Stimulated activated CD8-positive, alpha-beta memory T cell treated with anti-CD3 and anti-CD28 coated beads, Interleukin-12 subunit alpha, Interleukin-12 subunit beta, amount 100 ng/mL, for 1 hour (primary cell): ENCODE data around the gene MORC1.

ENCODE experiments used
- DNase-seq: peaks from one replicate; pipeline ENCODE4 v3.0.0-alpha.2; 2020; ENCODE audit warnings: low read depth

Gene MORC1

DNA sequence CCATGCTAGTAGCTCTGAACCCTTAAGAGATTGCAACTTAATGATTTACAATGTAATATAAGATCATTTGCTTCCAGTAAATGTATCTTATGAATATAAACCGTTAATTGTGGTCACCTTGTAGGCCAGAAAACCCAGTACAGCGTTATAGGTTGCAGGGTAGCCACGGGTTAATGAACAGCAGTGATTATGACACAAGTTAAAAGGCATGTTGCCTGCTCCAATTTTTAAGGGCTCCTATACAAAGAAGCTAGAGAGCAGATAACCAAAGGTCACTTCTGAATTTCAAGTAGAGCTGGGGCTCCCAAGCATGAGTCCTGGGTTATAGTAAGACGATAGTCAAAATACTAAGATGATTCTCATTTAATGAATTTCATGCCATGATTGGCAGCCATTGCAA lies 177.8 kb downstream of the MORC1 start:
- no peak for DNase-seq

DNA sequence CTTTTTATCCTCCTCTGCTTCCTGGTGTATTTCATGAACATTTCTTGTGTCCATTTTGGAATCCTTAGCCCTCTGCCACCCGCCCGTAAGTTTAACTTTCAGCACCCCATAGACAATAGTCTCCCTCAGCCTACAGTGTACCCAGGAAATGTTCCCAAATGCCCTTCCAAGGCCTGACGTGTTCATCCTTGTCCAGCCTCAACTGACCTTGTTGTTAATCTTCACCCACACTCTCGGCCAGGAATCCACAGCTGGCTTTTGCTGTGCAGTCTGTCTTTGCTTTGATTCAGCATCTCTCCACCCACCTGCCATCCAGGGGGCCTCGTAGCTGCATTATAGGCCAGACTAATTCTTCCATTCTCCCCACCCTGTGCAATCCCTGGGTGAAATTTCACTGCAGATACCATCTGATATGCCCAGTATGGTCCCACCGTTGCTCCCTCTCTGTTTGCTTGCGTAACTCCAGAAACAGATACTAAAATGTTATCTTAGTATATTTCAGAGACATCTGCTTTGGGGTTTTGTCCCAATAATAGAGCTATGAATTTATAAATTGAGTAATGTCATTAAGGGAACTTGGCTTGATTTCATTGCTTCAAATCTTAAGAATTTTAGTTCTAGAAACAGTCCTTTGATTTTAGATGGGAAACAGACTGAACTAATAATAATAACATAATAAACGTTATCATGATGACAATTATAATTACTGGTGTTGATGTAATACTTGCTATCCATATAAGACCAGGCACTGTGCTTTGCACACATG lies 180.8 kb downstream of the MORC1 start:
- DNase-seq: no peak

DNA sequence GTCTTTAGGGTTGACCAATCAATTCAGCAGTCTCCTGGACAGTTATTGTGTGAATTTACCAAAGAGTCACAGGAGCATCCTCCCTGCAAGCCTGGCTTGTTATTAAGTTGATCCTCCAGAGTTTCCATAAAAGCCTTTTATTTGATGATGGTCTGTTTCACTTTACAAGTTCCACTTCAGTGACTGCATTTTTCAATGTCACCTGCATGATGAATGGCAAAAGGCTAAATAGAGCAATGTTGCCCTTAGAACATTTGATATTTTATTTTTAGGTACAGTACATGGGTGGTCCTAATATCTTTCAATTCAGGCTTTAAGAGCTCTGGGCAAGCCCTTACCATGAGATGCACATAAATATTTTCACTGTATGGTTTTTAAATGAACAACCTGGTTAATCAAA lies 186.9 kb downstream of the MORC1 start:
- DNase-seq: no peak

DNA sequence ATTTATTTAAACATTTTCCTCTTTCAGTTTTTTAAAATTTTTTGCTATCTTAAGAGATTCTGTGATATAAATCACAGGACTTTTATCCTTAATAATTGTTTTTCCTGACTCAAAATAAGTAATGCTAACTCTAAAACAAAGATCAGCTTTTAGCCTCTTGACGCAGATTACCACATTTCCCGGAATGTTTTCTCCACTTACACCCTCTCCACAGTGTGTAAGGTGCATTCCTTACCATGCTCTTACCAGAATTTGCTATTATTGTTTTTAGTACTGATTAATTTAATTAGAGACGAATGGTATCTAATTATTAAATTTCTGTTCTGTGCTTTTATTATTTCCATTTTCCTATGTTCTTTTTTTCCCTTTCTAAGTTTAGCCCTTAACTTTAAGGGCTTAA lies 199.1 kb downstream of the MORC1 start:
- no peak for DNase-seq

DNA sequence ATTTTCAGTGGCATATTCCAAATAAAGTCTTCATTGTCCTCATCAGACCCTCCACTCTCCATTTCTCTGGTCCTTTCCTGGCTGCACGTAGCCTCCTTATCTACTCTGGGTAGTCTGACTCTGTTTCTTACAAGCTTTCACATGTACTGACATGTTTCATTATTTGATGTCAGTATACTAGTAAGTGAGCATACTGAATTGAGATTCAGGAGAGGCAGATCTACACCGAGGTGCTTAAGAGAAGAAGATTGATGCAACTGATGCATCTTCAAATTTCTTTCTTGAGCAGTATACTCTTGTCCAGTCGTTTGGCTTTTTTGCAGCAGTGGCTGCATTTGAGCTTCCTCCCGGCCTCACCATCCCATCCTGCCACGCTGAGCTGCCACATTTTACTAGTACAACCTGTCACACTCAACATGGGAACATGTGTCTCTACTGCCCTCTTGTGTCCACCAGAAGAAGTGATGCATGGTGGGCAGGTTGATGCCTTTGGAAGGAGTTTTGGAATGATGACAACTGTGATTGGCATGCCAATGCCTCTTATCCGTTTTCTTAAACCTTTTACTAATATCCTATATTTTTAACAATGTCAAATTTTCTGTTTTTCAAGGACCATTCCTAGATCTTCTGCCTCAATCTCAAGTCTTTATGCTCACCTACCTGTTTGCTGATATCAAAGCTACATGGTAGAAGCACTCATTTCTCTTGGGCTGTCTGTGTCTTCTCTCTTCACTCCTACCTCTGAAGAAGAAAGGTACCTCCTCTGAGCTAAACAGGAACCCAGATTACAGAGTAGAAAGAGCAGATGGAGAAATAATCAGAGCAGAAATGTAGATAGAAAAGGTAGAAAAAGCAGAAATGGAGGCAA lies 202.9 kb downstream of the MORC1 start:
- peak; percentile 26 for DNase-seq

DNA sequence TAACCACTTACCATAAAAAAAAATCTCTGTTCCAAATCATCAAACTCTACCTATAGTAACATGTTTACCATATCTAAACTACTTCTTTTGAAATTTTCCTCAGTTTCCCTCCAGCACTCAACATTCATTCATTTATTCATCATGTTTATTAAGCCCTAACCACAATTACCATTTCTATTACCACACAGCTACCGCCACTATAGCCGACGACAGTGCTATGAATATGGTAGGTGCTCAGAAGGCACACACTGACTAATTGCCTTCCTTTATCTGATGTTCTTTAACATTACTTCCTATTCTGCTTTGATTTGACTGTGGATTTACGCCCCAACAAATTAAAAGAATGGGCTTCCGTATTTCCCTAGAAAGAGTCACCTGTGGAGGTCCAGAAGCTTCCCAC lies 208.1 kb downstream of the MORC1 start:
- no peak for DNase-seq
